ENCODE data around the gene FMNL3. TPM values are rescaled to one million over a fixed set of nuclear protein-coding genes. Genes with fewer than 3 reads are reported as not detected.

Gene FMNL3, protein sequence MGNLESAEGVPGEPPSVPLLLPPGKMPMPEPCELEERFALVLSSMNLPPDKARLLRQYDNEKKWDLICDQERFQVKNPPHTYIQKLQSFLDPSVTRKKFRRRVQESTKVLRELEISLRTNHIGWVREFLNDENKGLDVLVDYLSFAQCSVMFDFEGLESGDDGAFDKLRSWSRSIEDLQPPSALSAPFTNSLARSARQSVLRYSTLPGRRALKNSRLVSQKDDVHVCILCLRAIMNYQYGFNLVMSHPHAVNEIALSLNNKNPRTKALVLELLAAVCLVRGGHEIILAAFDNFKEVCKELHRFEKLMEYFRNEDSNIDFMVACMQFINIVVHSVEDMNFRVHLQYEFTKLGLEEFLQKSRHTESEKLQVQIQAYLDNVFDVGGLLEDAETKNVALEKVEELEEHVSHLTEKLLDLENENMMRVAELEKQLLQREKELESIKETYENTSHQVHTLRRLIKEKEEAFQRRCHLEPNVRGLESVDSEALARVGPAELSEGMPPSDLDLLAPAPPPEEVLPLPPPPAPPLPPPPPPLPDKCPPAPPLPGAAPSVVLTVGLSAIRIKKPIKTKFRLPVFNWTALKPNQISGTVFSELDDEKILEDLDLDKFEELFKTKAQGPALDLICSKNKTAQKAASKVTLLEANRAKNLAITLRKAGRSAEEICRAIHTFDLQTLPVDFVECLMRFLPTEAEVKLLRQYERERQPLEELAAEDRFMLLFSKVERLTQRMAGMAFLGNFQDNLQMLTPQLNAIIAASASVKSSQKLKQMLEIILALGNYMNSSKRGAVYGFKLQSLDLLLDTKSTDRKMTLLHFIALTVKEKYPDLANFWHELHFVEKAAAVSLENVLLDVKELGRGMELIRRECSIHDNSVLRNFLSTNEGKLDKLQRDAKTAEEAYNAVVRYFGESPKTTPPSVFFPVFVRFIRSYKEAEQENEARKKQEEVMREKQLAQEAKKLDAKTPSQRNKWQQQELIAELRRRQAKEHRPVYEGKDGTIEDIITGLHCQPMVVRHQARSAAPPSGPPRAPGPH
- 30.1 TPM for total RNA-seq

GRCh38 chr12:49707128-49707811 is at the start of gene FMNL3:
Gene FMNL3, minus strand, starts transcription at chr12:49707405. Its CDS starts 225 bp downstream, at chr12:49707180.

GRCh38 chr12:49740930-49741881 is 34.0 kb upstream of the FMNL3 start, which contains the start of gene TMBIM6:
Gene TMBIM6, plus strand, starts transcription at chr12:49741557. Its CDS starts 10,937 bp downstream, at chr12:49752494.

GRCh38 chr12:49623142-49623904 is 83.9 kb downstream of the FMNL3 start, which contains the start of gene PRPF40B:
Gene PRPF40B, plus strand, starts transcription at chr12:49623561. Its CDS starts 30 bp downstream, at chr12:49623591.

DNA sequence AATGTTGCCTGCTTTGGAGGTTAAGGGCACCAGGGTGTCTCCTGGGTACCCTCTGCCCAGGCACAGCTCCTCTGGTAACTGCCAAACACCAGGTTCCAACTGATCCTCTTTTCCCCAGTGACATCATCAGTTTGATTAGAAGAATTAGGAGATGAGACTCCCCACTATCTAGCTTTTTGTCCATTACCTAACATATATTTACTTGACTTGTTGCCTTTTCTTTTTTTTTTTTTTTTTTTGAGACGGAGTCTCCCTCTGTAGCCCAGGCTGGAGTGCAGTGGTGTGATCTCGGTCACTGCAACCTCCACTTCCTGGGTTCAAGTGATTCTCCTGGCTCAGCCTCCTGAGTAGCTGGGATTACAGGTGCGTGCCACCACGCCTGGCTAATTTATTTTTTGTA is 101.7 kb downstream of the FMNL3 start, which contains the start of gene FAM186B:
Gene FAM186B, minus strand, starts transcription at position 101 of the 400 bp plus-strand sequence. CDS start 162 bp downstream, outside the sequence.

Other genes with a start within 250 kb of the FMNL3 start
- gene KCNH3, start 168.4 kb downstream of the FMNL3 start, total RNA-seq = 0.93 TPM
- gene MCRS1, start 139.3 kb downstream of the FMNL3 start, total RNA-seq = 53.1 TPM
- gene FAM186B, start 101.8 kb downstream of the FMNL3 start, total RNA-seq = 0.44 TPM
- 27.5 TPM for gene PRPF40B, start 83.8 kb downstream of the FMNL3 start, total RNA-seq
- gene TMBIM6, start 34.2 kb upstream of the FMNL3 start, total RNA-seq = 310 TPM
- 22.6 TPM for gene NCKAP5L, start 121.0 kb upstream of the FMNL3 start, total RNA-seq
- 5.5 TPM for gene BCDIN3D, start 135.7 kb upstream of the FMNL3 start, total RNA-seq
- 26.3 TPM for gene FAIM2, start 196.5 kb upstream of the FMNL3 start, total RNA-seq
- gene AQP2, start 243.3 kb upstream of the FMNL3 start, total RNA-seq = not detected